ENCODE measurements around the gene TMED3.

TMED3 gene

DNA sequence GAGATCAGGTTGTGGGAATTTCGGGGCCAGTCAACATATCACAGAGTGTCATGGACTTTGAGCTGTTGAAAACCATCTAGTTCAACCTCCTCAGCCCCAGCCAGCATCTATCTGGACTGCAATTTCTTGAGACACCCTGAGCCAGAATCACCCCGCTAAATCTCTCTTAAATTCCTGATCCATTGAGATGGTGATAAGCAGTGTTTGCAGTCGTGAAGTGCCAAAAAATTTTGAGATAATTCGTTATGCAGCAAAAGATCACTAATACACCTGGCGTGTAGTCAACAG lies 29.3 kb downstream of the TMED3 start:
- TF ChIP-seq, protein P1, sequence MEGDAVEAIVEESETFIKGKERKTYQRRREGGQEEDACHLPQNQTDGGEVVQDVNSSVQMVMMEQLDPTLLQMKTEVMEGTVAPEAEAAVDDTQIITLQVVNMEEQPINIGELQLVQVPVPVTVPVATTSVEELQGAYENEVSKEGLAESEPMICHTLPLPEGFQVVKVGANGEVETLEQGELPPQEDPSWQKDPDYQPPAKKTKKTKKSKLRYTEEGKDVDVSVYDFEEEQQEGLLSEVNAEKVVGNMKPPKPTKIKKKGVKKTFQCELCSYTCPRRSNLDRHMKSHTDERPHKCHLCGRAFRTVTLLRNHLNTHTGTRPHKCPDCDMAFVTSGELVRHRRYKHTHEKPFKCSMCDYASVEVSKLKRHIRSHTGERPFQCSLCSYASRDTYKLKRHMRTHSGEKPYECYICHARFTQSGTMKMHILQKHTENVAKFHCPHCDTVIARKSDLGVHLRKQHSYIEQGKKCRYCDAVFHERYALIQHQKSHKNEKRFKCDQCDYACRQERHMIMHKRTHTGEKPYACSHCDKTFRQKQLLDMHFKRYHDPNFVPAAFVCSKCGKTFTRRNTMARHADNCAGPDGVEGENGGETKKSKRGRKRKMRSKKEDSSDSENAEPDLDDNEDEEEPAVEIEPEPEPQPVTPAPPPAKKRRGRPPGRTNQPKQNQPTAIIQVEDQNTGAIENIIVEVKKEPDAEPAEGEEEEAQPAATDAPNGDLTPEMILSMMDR (IDR thresholded peaks at IDR 0.05; ENCODE audit: low read depth, low read length) = no peak
- no peak overlapping the region for H3K4me3 ChIP-seq (ENCODE audit: low read depth, low read length)

DNA sequence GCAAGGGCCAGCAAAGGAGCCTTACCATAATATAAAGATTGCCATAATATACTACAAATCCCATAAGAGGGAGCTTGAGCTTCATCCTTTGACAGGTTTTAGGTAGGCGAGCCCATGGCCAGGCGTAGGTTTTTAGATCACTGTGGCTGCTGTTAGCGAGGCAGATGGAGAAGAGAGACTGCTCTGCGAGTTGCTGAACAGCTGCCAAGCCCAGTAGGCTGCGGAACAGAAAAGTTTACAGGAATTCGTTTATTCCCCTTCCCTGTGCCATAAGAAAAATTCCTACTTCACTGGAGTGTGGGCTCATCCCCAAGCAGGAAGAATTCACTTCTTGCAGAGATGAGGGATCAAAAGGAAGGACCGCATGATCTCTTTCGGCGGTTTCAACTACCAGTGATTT lies 30.5 kb downstream of the TMED3 start:
- TF ChIP-seq, protein P1 (IDR thresholded peaks at IDR 0.05; ENCODE audit: low read depth, low read length) = no peak
- no peak overlapping the region for H3K4me3 ChIP-seq (ENCODE audit: low read depth, low read length)

DNA sequence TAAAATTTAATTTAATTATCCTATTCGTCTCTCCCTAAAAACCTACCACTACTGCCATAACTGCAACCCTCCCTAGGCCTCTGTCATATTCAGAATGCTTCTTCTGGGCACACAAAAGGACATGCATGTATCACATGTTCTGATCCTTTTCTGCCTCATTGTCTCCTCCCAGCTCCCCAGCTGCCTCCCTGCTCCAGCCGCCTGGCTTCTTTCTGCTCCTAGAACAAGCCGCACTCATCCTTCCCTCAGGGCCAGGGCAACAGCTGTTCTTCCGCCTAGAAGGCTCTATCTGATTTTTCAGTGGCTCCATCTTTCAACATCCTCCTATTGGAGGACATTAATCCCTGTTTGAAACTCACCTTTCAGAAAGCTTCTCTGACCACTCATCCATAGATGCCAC lies 38.6 kb downstream of the TMED3 start:
- TF ChIP-seq, protein P1 (IDR thresholded peaks at IDR 0.05; ENCODE audit: low read depth, low read length) = no peak
- H3K4me3 ChIP-seq (ENCODE audit: low read depth, low read length) = no peak overlapping the region

DNA sequence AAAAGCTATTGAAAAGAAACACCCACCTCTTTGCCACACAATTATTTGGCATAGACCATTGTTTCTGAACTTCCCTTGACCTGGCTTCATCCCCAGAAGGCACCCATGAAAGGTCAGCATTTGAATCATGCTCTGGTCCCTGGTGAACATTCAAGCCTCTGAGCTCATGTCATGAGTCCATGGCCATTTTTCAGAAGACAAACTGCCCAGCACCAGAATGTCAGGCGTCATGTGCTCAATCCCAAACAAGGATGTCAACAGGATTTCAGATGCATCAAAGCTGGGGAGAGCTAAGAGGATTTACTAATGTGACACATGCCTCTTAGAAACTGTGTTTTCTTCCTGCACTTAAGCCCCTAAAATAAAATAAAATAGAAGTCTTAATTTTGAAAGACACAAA lies 41.3 kb downstream of the TMED3 start:
- no peak overlapping the region for H3K4me3 ChIP-seq (ENCODE audit: low read depth, low read length)
- TF ChIP-seq, protein P1 (IDR thresholded peaks at IDR 0.05; ENCODE audit: low read depth, low read length) = no peak

DNA sequence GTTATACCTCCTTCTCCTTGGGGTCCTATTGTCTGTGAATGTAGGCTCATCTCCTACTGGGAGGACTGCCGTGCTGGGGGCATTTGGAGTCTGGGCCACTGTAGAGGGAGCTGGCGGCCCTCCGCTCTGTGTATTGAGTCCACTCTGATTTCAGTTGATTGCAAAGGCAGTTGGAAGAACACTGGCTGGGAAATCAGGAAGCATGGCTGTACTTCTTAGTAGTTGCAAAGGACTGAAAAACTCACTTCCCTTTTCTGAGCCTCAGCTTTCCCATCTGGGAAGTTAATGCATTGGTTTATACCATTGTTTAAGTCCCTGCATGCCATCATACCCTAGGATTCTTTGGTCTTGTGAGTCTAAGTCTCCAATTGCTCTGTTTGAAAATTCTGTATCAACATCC lies 46.7 kb downstream of the TMED3 start:
- TF ChIP-seq, protein P1 (IDR thresholded peaks at IDR 0.05; ENCODE audit: low read depth, low read length) = no peak
- no peak overlapping the region for H3K4me3 ChIP-seq (ENCODE audit: low read depth, low read length)

DNA sequence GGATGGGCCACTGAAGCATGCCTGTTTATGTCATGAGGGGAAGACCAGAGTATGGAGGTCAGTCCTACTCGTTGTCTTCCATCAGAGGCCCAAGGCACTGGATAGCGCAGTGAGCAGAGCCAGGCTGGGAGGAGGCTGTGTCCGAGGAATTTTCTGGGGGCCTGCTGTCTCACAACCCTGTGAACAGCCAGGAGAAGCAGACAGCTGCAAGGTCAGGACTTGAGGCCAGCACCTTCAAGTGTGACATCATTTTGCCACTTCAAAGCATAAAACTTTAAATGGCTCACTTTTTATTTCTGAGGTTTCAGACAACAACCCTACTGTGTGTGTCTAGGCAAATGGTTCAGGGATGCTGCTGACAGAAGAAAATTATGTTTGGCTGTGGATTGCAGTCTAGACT lies 47.2 kb downstream of the TMED3 start:
- TF ChIP-seq, protein P1 (IDR thresholded peaks at IDR 0.05; ENCODE audit: low read depth, low read length) = no peak
- H3K4me3 ChIP-seq (ENCODE audit: low read depth, low read length) = no peak overlapping the region

DNA sequence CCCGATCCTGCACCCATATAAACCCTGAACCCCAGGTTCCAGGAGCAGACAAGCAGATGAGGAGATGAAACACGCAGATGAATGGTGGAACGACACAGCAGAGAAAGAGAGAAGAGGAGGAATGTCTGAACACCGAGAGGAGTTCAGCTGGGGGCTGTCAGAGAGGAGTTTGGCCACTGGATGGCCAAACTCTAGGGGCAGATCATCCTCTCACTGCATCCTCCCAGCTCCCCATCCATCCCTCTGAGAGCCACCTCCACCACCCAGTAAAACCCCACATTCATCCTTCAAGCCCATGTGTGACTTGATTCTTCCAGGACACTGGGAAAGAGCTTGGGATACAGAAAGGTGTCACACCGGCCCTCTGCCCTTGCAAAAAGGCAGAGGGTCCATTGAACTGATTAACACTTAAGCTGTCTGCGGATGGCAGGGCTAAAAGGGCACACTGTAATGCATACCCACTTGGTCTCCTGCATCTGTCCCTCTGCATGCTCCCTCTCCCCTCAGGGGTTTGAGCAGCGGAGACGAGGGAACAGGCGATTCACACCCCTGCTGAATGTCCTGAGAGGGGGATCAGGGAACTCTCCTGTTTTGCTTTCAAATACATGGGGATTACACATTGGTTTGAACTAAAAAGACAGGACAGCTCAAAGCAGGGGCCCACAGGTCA lies 53.8 kb downstream of the TMED3 start:
- TF ChIP-seq, protein P1 (IDR thresholded peaks at IDR 0.05; ENCODE audit: low read depth, low read length) = no peak

More for the DNA sequence above, 53.8 kb downstream of the TMED3 start:
- H3K4me3 ChIP-seq (ENCODE audit: low read depth, low read length) = no peak overlapping the region
